NCI-H146 treated with DMSO at 0.1 percent for 48 hours (cell line): ENCODE measurements around the gene RAVER2.
"Not testable (repeated sequence)": the region's sequence is repeated elsewhere in the genome, so short reads cannot be mapped to it uniquely, and the experiment has no call there.

Source experiments
- DNase-seq: peaks from one replicate; lab custom pipeline; 2025; ENCODE audit not compliant: unreplicated experiment; lab: John Stamatoyannopoulos, UW

RAVER2 gene

GRCh38 chr1:64748222-64748621, 3.3 kb downstream of the RAVER2 start:
- no peak for DNase-seq

DNA sequence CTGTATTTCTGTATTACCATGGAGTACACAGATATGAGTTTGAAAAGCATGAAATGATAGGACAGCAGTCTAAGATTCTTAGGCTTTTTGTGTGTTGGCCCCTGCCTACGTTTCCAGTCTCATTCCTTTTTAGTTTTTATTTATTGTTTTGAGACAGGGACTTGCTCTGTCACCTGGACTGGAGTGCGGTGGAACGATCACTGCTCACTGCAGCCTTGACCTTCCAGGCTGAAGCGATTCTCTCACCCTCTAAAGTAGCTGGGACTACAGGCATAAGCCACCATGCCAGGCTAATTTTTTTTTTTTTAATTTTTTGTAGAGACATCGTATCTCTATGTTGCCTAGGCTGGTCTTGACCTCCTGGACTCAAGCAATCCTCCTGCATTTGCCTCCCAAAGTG, 3.8 kb downstream of the RAVER2 start:
- DNase-seq = no peak

DNA sequence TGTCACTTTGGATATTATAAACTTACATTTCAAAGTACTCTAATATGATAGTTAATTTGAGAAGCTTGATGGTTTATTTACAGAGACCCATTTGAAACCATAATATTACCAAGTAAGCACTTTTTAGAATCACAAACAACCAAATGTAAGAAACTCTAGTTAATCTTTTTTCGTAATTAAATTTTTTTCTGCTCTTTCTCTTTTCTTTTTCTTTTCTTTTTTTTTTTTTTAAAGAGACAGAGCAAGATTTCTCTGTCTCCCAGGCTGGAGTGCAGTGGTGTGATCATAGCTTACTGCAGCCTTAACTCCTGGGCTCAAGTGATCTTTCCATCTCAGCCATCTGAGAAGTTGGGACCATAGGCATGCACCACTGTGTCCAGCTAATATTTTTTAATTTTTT, 5.2 kb downstream of the RAVER2 start:
- DNase-seq = no peak

DNA sequence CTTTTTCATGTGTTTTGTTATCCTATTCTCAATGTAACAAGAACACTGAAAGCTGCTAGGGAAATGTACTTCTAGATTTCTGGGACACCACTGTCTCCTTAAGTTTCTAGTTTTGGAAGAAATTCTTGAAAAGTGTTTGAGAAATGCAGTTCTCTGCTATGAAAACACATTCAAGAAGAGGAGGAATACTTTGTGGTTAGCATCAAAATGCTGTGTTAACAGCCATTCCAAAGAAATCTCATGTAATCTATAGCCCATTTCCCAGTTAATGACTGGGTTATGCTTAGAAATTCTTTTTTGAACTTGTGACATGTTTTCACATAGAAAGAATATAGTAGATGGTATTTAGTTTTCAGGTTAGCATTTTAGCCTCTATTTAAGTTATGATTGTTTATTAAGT, 6.0 kb downstream of the RAVER2 start:
- DNase-seq = no peak

- DNase-seq = no peak
Observed at GRCh38 chr1:64754173-64754572, 9.3 kb downstream of the RAVER2 start.

DNA sequence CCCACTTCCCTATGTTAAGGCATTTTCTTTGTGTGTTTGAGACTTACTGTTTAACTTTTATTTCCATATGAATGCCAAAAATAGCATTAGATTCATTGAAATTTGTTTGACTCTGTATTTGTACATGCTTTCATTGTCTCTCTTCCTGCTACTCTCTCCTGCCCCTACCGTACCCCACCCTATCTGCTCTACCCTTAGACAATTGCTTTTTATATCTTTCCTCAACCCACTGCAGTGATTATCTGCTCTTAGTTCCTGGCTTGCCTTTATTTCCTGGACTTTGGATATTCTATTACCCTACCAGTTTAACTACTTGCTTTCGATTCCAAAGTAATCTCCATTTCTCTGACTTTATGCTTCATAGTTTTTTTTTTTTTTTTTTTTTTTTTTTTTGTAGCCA, 10.5 kb downstream of the RAVER2 start:
- DNase-seq = no peak

DNA sequence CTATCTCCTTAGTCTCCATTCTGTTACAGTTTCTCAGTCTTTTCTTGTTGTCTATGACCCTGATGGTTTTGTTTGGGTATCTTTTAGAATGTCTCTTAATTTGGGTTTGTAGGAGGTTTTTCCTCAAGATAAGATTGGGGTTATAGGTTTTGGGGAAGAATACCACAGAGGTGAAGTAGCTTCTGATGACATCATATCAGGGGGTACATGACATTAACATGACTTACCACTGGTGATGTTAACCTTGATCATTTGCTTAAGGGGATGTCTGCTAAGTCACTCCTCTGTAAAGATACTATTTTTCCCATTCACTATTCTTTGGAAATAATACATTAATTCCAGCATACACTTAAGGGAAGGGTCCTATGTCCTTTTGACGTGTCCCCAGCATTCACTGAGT, 11.9 kb downstream of the RAVER2 start:
- DNase-seq = no peak

DNA sequence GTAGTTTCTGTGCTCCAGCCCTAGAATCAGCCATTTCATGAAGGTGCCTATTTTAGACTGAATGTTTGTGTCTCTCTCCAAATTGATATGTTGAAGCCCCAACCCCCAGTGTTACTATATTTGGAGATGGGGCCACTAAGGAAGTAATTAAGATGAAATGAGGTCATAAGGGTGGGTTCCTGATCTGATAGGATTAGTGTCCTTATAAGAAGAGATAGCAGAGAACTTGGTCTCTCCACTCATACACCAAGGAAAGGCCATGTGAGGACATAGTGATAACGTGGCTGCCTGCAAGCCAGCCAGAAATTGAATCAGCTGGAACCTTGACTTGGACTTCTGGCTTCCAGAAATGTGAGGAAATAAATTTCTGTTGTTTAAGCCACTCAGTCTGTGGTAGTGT, 12.3 kb downstream of the RAVER2 start:
- no peak for DNase-seq

DNA sequence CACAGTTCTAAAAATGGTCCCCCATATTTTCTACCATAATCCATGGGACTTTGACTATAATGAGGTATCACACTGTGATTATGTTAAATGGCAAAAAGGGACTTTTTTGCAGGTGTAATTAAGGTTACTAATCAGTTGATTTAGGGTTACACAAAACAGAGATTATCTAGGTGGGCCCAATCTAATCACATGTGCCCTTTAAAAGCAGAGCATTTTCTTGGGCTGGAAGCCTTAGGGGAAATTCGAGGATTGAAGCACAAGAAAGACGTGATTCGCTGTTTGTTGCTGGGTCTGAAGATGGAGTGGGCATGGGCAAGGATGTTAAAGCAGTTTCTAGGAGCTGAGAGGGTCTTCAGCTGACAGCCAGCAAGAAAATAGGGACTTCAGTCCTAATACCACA, 13.4 kb downstream of the RAVER2 start:
- DNase-seq = no peak

DNA sequence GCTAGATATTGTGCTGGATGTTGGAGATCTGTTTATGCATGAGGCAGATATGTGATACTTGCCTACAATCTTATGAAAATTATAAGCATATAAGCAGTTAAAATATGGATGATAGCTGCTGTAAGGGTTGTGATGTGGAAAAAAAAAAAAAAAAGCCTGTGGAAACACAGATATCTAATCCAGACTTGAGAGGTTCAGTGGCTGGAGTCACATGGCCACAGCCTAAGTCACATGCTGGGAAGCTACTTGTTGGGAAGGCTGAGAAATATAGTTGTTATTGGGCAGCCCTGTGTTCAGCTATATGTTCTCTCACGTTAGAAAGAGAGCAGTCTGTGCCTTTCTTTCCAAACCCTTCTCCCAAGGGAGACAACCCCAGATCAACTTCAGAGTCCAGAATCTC, 15.1 kb downstream of the RAVER2 start:
- no peak for DNase-seq

DNA sequence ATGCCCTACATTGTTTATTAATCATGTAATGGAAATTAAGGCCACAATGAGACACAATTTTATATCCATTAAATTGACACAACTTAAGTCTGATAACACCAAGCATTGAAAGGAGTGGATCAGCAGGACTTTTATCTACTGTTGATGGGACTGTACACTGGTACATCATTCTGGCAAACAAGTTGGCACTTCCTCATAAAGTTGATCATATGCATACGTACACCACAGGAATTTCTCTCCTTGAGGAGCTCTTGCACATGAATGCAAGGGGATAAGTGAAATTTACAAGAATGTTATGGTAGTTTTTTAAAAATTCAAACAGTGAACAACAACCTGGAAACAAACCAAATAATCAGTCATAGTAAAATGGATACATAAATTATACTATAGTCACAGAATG, 20.1 kb downstream of the RAVER2 start:
- DNase-seq = no peak

- DNase-seq = no peak
Observed at GRCh38 chr1:64765826-64766225, 21.0 kb downstream of the RAVER2 start.

GRCh38 chr1:64766429-64766828, 21.6 kb downstream of the RAVER2 start:
- DNase-seq = no peak

- DNase-seq = no peak
Observed at GRCh38 chr1:64769482-64769881, 24.6 kb downstream of the RAVER2 start.

DNA sequence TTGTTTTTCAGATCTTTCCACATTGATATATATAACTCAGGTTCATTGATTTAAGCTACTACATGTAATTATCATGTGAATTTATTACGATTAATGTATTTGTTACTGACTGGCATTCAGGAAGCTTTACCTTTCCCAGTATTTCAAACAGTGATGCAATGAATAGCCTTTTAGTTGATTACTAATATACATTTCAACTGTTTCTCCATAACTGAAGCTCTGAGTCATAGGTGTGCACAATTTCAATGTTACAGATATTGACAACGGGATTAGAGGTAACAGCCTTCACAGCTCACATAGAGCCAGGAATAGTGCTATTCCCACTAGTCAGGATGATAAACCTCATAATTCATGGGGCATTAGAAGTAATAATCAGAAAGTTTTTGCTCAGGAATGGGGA, 25.1 kb downstream of the RAVER2 start:
- DNase-seq = no peak

GRCh38 chr1:64773306-64773705, 28.4 kb downstream of the RAVER2 start:
- not testable (repeated sequence) for DNase-seq

GRCh38 chr1:64775113-64775512, 30.2 kb downstream of the RAVER2 start:
- DNase-seq = no peak

DNA sequence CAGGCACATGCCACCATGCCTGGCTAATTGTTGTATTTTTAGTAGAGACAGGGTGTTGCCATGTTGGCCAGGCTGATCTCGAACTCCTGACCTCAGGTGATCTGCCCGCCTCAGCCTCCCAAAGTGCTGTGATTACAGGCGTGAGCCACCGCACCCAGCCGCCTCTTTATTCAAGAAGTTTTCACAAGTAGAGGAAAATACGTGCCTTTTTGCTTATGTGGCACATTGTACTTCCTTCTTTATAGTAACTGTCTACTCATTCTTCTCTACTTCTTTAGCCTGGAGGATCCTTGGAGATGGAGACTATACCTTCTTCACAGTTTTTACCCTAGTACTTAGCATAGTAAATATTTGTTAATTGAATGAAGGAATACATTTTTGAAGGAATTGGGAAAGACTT, 37.2 kb downstream of the RAVER2 start:
- DNase-seq = not testable (repeated sequence)

- DNase-seq = not testable (repeated sequence)
Observed at GRCh38 chr1:64782848-64783247, 38.0 kb downstream of the RAVER2 start.

- no peak for DNase-seq
Observed at GRCh38 chr1:64790832-64791487, 46.1 kb downstream of the RAVER2 start.

GRCh38 chr1:64798872-64799271, 54.0 kb downstream of the RAVER2 start:
- no peak for DNase-seq

DNA sequence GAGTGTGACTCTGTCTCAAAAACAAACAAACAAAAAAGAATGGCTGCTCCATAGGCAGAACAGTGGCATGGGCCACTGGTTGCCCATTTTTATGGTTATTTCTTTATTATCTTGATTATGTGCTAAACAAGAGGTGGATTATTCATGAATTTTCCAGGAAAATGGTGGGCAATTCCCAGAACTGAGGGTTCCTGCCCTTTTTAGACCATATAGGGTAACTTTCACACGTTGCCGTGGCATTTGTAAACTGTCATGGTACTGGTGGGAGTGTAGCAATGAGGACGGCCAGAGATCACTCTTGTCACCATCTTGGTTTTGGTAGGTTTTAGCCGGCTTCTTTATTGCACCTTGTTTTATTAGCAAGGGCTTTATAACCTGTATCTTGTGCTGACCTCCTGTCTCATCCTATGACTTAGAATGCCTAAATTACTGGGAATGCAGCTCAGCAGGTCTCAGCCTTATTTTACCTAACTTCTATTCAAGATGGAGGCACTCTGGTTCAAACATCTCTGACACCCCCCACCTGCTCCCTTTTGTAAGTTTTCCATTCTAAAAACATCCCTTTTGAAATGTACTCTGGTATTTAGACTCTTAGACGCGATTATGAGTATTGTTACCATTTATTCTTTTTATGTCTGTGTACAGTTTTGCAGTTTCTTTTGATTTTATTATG, 57.1 kb downstream of the RAVER2 start:
- DNase-seq = no peak

DNA sequence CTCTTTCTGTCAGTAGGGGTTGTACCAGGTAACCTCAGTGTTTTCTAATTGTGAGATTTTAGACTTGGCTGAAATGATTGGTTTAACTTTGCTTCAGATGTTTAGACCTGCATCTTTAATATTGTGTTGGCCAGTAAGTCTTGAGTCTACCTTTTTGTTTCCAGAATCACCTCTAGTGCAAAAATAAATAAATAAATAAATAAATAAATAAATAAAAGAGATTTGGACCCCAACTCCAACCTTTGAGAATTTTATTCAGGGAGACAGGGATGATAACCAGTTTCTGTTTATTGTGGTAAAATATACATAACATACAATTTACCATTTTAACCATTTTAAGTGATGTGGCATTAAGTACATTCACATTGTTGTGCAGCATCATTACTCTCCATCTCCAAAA, 64.4 kb downstream of the RAVER2 start:
- DNase-seq = no peak
